HG03342 (cell line): ENCODE results near the gene SNX30.

Experiments
- ATAC-seq: cut with Tn5 transposase; IDR thresholded peaks from one replicate; pipeline ENCODE4 v1.9.1; 2021; ENCODE audit warnings: mild to moderate bottlenecking, moderate library complexity; ENCODE audit not compliant: unreplicated experiment

Gene SNX30

DNA sequence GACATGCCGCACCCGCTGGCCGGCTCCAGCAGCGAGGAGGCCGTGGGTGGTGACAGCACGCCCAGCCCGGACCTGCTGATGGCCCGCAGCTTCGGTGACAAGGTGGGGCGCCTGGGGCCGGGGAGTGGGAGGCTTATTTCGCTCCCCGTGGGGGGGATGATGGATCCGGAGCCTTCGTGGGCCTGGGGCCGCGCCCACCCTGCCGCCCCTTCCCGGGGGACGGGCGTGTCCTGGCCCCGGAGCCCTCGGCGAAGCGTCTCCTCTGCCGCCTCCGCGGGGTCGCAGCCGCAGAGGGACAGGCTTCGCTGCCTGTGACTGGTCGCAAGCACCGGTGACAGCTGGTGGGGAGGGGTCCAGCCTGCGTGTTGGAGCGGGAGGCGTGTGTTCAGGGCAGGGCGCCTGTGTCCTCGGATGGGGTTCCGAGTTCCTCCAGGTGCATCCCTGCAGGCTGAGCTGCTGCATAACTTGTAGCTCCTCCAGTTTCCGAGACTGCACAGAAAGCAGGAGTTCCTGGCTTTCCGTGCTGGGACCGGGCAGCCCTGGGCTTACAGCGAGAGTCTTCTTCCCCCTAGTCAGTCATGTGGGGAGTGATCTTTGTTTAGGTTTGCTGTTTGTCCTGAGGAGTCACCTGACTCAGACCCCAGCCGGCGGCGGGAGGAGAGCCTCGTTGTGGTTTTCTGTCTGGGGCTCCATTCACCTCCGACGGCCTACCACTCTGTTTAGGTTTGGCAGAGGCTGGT, 666 bp downstream of the SNX30 start:
- peak; percentile 46 for ATAC-seq

DNA sequence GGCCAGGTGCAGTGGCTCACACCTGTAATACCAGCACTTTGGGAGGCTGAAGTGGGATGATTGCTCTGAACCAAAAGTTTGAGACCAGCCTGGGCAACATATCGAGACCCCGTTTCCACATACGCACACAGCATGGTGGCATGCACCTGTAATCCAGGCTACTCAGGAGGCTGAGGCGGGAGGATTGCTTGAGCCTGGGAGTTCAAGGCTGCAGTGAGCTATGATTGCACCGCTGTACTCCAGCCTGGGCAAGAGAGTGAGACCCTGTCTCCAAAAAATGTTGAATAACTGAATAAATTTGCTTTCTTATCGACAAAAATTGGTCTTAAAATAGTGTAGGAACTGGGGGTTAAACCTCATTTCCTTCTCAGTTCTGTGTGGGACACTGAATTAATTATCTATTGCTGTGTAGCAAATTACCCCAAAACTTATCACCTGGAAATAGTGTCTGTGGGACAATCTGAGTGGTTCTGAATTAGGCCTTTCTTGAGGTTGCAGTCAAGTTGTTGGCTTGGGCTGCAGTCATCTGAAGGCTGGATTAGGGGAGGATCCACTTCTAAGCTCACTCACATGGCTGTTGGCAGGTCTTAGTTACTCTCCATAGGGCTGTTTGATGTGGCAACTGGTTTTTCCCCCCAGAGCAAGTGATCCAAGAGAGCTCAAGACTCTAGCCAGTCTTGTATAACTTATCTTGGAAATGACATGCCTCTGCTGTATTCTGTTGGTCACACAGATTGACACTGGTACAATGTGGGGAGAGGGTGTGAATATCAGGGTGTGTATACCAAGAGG, 2.0 kb downstream of the SNX30 start:
- ATAC-seq: no peak

GRCh38 chr9:112753725-112754124, 3.2 kb downstream of the SNX30 start:
- ATAC-seq: no peak

DNA sequence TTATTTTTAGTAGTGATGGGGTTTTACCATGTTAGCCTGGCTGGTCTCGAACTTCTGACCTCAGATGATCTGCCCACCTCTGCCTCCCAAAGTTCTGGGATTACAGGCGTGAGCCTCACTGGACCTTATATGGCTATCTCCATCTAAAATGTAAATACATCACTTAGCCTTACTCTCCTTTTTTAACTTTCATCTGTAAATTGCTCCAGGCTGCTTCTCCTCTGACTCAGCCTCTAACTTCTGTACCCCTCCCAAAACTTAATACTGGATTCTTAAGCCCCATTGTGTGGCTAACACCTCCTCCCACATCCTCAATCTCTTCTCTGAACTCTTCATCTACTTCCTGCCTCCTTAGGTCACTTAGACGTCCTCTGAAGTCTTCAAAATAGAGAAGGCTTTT, 4.0 kb downstream of the SNX30 start:
- ATAC-seq: peak; percentile 22

DNA sequence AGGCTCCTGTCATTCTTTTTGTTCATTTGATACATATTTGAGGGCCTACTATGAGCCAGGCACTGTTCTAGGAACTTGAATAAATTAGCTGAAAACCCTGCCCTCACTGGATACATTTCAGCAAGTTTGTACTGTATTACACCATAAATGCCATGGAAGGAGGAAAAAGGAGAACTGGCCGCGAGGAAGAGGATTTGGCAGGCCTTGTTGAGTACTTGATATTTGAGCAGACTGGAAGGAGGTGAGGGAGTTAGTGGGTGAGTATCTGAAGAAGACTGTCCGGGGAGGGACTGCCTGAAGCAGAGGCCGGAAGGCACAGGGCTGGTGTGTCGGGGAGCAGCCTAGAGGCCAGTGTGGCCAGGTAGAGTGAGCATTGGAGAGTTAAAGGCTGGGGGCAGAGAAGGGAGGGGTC, 4.5 kb downstream of the SNX30 start:
- ATAC-seq: no peak

GRCh38 chr9:112755675-112756074, 5.1 kb downstream of the SNX30 start:
- ATAC-seq: no peak

DNA sequence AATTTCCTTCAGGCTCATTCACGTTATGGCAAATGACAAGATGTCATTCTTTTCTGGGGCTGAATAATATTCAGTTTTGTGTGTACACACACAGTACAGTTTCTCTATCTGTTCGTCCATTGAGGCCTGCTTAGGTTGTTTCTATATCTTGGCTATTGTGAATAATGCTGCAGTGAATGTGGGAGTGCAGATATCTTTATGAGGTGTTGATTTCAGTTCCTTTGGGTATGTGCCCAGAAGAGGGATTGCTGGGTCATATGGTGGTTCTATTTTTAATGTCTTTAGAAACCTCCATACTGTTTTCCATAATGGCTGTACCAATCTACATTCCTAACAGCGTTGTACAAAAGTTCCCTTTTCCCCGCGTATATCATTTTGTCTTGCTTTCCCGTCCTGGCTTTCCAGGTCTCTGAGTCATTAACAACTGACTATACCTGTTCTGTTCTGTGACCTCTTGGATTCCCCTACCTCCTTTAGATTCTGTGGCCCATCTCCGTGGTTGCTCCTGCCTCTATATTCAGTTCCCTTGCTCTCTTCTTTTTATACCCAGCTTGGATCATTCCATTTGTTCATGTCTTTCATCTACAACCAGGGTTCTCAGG, 6.8 kb downstream of the SNX30 start:
- ATAC-seq: no peak

- ATAC-seq: no peak
These were observed 7.4 kb downstream of the SNX30 start for GRCh38 chr9:112757940-112758339.

DNA sequence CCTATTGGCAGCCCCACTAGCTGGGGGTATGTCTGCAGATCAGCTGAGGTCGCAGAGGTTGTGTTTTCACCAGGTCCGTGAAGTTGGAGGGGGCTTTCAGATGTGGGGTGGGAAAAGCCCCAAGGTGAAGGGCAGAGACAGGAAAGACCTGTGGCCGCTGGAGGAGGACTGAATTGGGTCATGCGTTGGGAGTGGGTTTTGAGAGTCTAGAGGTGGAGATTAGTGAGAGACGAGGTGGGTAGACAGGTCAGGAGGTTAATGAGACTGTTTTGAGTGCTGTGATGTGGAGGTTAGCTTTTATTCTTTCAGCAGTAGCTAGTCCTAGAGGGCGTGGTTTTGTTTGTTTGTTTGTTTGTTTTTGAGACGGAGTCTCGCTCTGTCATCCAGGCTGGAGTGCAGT, 10.3 kb downstream of the SNX30 start:
- ATAC-seq: no peak

DNA sequence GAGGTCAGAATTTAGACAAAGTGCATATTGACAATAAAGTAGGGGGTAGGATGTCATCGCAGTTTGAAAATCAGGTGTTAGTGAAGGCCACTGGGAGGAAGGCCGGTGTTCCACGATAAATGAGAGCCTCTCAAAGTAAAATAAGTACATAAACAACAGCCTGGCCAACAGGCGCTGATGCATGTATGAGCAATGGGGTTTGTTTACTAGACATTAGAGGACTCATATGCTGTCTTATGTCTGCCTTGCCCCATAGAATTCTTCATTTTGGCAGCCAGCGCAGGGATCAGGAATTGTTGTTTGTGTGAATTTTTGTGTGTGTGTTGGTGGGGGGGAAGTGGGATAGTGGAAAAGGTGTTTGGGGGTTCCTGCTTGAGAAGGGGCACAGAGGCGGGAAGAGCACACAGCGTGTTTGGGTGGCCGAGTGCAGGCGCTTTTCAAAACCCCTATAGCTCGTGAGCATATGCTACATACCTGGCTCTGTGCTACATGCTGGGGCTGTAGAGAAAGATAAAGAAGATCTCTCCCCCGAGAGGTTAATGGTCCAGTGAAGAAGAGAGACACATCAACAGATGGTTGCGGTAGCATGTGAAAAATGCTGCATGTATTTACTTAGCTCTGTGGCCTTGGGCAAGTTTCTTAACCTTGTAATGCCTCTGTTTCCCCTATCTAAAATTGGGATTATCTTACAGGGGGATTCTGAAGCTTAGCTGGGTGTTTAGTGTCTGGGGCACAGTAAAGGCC, 11.5 kb downstream of the SNX30 start:
- ATAC-seq: no peak

- no peak for ATAC-seq
These were observed 12.4 kb downstream of the SNX30 start for GRCh38 chr9:112762726-112763518.

- no peak for ATAC-seq
These were observed 13.8 kb downstream of the SNX30 start for GRCh38 chr9:112764344-112764743.

- no peak for ATAC-seq
These were observed 14.3 kb downstream of the SNX30 start for GRCh38 chr9:112764837-112765236.

DNA sequence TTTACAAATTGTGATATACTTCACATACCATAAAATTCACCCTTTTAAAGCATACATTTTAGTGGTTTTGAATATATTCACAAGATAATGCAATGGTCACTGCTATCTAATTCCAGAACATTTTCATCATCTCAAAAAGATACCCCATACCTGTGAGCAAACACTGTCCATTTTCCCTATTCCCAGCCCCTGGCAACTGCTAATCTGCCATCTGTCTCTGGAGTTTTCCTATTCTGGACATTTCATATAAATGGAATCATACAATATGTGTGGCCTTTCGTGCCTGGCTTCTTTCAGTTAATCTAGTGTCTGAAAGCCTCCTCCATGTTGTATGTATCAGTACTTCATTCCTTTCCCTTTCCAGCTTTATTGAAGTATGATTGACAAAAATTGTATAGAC, 14.7 kb downstream of the SNX30 start:
- no peak for ATAC-seq

DNA sequence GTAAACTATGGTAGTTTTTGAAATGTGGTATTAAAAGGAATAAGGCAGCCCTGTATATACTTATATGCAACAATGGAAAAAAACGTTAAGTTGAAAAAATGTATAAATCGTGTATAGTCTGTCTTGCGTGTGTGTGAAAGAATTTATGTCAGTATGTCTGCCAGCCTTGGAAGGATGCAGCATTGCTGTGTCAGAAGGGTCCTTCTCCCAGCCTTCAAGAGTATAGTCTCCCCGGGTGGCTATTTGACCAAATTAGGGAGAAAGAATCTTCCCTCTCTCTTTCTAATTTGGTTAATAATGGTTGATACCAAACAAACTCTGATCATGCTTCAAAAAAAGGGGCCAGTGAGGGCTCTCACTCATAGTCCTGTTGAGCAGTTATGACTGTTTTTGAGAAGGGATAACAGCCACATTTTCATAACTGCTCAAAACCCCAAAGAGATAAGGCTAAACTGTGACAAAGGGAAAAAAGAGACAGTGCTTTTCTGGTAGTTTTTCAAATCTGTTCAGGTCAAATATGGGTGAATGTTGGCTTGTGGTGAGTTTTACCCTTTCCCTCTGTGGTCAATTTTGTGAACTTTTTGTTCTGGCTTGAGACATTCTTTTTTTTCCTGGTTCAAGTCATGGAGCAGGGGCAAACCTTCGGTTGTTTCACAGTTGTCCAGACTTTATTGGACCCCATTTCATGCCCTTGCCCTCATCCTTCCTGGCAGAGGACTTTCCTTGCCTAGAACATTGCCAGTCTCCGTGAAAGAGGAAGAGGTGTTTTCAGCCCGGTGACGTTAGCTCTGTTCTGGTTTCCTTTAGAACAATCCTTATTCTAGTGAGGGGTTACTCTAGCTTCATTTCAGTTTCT, 21.0 kb downstream of the SNX30 start:
- peak; percentile 43 for ATAC-seq

DNA sequence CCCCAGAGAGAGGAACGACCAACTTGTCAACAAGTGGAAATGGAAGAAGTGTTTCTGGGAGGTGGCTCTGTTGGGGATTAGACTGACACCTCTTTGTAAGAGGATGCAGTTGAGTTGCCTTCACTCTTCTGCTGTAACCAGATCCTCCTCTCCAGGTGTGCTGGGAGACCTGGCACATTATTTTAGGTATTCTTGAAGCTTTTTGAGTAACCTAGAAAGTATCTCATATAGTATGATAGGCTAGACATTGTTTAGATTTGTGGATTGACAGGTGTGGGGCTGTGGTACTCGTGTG, 21.6 kb downstream of the SNX30 start:
- no peak for ATAC-seq

- no peak for ATAC-seq
These were observed 22.0 kb downstream of the SNX30 start for GRCh38 chr9:112772551-112772950.

DNA sequence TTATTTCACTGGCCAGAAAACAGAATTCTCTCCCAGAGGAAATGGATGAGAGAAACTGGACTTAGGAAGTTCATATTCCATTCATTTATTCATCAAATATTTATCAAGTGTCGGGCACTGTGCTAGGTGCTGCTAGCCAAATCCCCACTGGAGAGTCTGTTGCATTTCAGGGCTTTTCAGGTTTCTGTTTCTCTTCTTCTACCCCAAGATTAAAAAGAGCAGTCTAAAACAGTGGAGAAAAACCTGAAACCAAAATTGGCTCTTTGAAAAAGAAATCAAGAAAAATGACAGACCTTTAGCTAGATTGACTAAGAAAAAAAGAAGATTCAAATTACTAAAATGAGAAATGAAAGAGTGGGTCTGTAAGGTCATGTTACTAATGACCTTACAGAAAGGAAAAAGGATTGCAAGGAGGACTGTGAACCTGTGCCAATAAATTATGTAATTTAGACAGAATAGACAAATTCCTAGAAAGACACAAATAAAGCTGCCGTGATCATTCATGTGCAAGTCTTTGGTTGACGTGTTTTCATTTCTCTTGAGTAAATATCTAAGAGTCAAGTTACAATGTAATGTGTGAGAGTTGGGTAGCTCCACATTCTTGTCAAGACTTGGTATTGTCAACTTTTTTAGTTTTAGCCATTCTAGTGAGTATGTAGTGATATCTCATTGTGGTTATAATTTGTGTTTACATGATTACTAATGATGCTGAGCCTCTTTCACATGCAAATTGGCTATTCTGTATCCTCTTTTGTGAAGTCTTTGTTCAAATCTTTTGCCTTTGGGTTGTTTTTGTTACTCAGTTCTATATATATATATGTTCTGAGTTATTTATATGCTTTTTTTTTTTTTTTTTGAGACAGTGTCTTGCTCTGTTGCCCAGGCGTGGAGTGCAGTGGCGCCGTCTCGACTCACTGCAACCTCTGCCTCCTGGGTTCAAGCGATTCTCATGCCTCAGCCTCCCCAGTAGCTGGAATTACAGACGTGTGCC, 23.7 kb downstream of the SNX30 start:
- peak; percentile 47 for ATAC-seq

- no peak for ATAC-seq
These were observed 27.4 kb downstream of the SNX30 start for GRCh38 chr9:112777914-112778313.
